Adrenal gland (tissue), 5 donors: Measurements from ENCODE around the gene MCM3AP.

Source experiments
- POLR2A ChIP-seq, 2 donors: fragments of 450-650 bp; IDR thresholded peaks; one replicate each; pipeline ENCODE4 v1.6.1; 2017; ENCODE audit warnings: antibody characterized with exemption in 2 of 2, mild to moderate bottlenecking in 2 of 2, moderate library complexity in 1 of 2
- TF ChIP-seq, protein P1 (sequence below), 6 experiments: fragments of 450-650 bp in 4 of 6; fragments of 200-600 bp in 2 of 6; sonication (generic) in 1 of 6; IDR thresholded peaks; 1 replicate in 5 of 6; 2 replicates in 1 of 6; pipeline versions ENCODE4 v1.5.1 to v1.8.0; 2016 to 2021; ENCODE audit warnings: antibody characterized with exemption in 6 of 6, mild to moderate bottlenecking in 2 of 6, moderate library complexity in 1 of 6
- donor health status: DM: no; HTN: no; CAD: no.

DNA sequence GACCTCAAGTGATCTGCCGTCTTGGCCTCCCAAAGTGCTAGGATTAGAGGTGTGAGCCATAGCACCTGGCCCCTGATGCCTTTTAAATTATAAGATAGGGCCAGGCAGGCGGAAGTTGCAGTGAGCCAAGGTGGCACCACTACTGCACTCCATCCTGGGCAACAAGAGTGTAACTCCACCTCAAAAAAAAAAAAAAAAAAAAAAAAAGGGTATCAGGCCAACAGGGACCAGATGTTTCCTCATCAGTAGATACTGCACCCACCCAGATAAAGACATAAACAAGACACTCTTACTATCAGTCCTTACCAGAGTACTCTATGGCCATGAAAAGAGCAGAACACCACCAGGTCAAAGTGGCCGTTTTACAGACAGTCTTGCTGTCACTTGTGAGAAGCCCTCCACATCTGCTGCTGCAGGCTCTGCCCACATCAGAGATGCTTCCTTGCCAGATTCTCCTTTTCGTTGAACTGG lies 35.0 kb upstream of the MCM3AP start:
- TF ChIP-seq, protein P1, sequence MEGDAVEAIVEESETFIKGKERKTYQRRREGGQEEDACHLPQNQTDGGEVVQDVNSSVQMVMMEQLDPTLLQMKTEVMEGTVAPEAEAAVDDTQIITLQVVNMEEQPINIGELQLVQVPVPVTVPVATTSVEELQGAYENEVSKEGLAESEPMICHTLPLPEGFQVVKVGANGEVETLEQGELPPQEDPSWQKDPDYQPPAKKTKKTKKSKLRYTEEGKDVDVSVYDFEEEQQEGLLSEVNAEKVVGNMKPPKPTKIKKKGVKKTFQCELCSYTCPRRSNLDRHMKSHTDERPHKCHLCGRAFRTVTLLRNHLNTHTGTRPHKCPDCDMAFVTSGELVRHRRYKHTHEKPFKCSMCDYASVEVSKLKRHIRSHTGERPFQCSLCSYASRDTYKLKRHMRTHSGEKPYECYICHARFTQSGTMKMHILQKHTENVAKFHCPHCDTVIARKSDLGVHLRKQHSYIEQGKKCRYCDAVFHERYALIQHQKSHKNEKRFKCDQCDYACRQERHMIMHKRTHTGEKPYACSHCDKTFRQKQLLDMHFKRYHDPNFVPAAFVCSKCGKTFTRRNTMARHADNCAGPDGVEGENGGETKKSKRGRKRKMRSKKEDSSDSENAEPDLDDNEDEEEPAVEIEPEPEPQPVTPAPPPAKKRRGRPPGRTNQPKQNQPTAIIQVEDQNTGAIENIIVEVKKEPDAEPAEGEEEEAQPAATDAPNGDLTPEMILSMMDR (IDR thresholded peaks at IDR 0.05) = no peak
- TF ChIP-seq POLR2A (IDR thresholded peaks at IDR 0.05) = no peak
